GM18870 (cell line): ENCODE results near the gene ARL5C.
"Not testable (repeated sequence)": the region's sequence is repeated elsewhere in the genome, so short reads cannot be mapped to it uniquely, and the experiment has no call there.

Source experiments
- ATAC-seq: cut with Tn5 transposase; IDR thresholded peaks from one replicate; pipeline ENCODE4 v1.9.1; 2021; ENCODE audit warnings: moderate library complexity; ENCODE audit not compliant: unreplicated experiment

The ARL5C gene

GRCh38 chr17:39143552-39144093 lies 22.3 kb downstream of the ARL5C start:
- no peak for ATAC-seq

DNA sequence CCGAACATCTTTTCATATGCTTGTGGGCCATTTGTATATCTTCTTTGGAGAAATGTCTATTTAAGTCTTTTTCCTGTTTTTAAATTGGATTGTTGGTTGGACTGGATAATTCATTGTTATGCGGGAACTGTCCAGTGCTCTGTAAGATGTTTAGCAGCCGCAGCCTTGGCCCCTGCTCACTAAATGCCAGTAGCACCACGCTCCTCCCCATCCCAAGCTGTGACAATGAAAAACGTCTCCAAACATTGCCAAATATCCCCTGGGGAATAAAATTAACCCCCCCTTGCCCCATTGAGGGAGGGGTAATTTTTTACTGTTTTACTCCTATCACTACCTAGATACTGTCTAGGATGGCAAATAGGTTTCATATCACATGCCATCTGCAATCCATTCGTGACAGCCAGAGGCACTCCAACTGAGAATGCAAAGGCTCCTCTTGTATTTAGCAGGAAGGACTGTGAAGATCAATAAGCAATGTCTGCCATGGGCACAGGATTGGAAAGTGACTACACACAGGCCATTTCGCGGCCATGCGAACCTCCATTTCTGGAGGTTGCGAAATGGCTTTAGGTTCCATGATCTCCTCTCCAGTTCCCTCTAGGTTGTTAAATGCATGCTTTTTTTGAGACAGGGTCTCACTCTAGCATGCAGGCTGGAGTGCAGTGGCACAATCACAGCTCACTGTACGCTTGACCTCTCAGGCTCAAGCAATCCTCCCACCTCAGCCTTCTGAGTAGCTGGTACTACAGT lies 23.9 kb downstream of the ARL5C start:
- no peak for ATAC-seq

DNA sequence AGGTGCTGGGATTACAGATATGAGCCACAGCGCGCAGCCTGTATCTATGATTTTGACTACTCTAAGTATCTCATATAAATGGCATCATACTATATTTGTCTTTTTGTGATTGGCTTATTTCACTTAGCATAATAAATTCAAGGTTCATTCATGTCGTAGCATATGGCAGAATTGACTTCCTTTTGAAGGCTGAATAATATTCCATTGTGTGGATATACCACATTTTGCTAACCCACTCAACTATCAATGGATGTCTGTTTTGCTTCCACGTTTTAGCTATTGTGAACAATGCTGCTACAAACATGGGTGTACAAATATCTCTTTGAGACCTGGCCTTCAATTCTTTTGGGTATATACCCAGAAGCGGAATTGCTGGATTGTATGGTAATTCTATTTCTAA lies 24.7 kb downstream of the ARL5C start:
- ATAC-seq = no peak

DNA sequence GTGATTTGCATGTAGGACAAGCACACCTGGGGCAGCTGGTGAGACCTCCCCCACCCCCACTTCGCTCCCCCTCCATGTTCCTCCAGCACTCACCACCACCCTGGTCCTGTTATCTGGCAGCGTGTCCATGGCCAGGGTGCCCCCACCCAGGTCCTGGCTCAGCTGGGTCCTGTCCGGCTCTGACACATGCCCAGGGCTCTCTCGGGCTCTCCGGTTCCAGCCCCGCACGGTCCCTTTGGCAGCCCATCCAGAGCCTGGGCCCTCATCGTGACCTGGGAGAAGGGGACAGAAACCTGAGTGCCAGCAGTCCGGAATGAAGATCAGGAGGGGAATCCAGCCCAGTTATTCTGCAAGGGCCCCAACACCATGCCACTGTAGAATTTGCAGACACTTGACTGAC lies 26.4 kb downstream of the ARL5C start:
- ATAC-seq = no peak

DNA sequence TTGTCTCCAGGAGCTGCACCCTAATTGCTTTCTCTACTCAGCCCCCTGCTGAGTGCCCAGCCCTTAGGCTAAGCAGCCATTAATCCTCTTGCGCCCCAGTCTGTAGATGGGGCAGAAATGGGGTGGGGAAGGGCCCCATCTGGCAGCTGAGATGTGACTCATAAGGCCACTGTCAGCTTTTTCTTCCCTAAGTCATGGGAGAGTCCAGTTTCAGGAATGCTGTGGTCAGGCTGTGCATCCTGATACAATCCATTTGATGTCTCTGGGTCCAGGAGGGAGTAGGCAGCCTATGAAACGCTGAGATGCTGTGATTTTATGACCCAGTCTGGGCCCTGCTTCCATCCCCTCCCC lies 26.8 kb downstream of the ARL5C start:
- no peak for ATAC-seq

- ATAC-seq = no peak
Observed at GRCh38 chr17:39138431-39139160, 27.4 kb downstream of the ARL5C start.

- no peak for ATAC-seq
Observed at GRCh38 chr17:39134878-39135277, 31.1 kb downstream of the ARL5C start.

DNA sequence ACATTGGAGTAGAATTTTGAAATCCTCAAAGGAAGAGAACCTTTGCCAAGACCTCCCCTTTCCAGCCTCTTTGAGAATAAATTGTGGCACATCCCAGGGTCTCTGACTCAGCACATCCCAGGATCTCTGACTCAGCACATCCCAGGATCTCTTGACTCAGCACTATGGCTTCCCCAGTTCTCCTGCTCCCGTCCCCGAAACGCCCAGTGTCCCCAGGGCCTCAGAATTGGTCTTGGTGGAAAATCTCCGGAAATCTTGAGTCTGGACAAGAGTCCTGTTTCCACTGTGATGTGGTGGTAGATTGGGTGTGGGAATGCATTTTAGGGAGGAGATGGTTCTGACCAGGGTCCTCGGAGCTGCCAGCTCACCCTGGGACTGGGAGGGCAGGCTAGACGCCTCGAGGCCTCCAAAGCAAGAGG lies 33.8 kb downstream of the ARL5C start:
- ATAC-seq = no peak

DNA sequence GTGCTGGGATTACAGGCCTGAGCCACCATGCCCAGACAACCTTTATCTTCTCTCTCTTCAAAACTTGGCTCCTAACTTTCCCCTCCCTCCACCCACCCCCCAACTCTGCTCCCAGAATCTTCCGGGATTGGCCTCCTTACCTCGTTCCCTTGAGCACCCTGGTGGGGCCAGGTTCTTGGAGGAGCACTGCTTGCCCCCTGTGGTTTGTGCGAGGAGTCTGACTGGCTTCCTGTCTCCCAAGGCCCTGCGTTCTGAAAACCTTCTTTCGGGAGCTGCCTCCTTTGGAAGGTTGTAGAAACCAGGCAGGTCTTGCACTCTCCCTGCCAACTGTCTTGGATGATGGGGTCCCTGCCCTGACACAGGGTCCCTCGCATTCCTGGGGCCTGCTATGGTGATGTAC lies 34.3 kb downstream of the ARL5C start:
- no peak for ATAC-seq

- no peak for ATAC-seq
Observed at GRCh38 chr17:39130205-39130604, 35.8 kb downstream of the ARL5C start.

- not testable (repeated sequence) for ATAC-seq
Observed at GRCh38 chr17:39129544-39129943, 36.4 kb downstream of the ARL5C start.

GRCh38 chr17:39126436-39126835 lies 39.5 kb downstream of the ARL5C start:
- ATAC-seq = no peak

DNA sequence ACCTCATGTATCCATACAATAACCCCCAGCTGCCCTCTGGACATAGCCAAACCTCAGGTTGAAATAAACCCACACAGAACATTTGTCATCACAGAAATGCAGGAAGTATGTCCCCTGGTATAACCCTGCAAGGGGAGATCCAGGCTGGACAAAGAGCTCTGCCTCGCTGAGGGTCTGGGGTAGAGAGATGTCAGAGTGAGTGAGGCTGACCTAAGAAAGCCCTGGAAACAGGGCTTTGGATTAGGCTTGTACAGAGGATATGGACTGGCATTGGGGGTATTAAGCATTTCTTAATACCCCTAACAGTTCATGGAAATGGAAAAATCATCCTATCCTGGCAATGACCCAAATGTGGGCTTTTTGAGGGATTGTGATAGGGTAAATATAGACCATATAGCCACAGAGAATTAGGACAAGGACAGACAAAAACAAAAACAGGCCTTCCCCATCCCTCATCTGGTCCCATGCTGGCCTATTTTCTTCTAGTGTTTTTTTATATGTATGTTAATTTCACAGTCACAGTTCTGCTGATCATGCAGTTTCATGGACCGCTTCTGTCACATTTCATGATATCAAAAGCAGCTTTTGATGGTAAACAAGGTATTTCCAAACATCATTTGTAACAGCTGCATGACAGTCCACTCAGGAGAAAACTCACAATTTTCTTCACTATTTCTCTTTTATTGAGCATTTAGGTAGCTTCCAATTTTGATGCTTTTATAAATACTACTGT lies 40.7 kb downstream of the ARL5C start:
- no peak for ATAC-seq

- no peak for ATAC-seq
Observed at GRCh38 chr17:39123627-39124026, 42.3 kb downstream of the ARL5C start.

GRCh38 chr17:39122991-39123390 lies 43.0 kb downstream of the ARL5C start:
- no peak for ATAC-seq

GRCh38 chr17:39121919-39122318 lies 44.0 kb downstream of the ARL5C start:
- not testable (repeated sequence) for ATAC-seq

GRCh38 chr17:39118674-39119419 lies 47.1 kb downstream of the ARL5C start:
- no peak for ATAC-seq

DNA sequence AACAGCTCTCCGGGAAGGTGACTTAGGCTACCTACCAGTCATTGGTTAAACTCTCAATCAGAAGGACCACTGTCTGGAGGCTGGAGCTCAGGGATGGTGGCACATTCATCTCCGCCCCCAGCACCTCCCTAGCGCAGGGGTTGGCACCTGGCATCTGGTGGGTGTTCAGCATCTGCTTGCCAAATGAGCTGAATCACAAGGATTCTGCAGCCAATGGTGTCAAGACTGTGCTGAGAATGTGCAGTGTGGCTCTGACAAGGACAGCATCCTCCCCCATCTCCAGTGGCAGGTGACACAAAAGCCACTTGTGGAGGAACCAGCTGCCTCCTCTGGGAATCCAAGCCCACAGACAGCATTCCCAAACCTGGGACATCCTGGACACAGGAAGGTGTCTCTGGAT lies 49.7 kb downstream of the ARL5C start:
- no peak for ATAC-seq

GRCh38 chr17:39115135-39115534 lies 50.8 kb downstream of the ARL5C start:
- no peak for ATAC-seq

GRCh38 chr17:39114723-39115122 lies 51.2 kb downstream of the ARL5C start:
- no peak for ATAC-seq

DNA sequence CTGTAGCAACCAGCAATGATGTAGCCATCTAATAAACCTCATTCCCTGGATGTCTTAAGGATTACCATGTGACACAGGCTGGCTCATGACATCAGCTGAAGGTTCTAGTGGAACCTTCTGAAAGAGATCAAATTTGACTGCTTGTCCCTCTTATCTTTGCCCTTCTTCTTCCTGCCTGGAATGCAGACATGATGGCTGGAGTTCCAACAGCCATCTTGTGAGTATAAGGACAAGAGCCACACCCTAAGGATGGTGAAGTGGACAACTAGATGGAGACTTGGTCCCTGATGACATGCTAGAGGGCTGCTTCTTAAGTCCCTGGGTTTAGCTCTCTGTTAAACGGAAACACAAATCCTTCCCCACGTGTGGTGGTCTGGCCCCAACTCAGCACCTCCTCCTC lies 52.1 kb downstream of the ARL5C start:
- no peak for ATAC-seq
